DND-41 (cell line): ENCODE results near the gene AFF2.

Source experiments
- EZH2 ChIP-seq: IDR thresholded peaks from 3 replicates; pipeline ENCODE4 v1.6.1; 2012; ENCODE audit warnings: borderline replicate concordance, low read depth, mild to moderate bottlenecking, moderate library complexity, low read length, inconsistent platforms; ENCODE audit not compliant: severe bottlenecking
- TF ChIP-seq, protein P1 (sequence below): IDR thresholded peaks from 2 replicates; pipeline ENCODE4 v1.5.1; 2012; ENCODE audit warnings: borderline replicate concordance, low read length, moderate library complexity, mild to moderate bottlenecking; ENCODE audit not compliant: poor library complexity, severe bottlenecking; ENCODE audit errors: extremely low read depth

DNA sequence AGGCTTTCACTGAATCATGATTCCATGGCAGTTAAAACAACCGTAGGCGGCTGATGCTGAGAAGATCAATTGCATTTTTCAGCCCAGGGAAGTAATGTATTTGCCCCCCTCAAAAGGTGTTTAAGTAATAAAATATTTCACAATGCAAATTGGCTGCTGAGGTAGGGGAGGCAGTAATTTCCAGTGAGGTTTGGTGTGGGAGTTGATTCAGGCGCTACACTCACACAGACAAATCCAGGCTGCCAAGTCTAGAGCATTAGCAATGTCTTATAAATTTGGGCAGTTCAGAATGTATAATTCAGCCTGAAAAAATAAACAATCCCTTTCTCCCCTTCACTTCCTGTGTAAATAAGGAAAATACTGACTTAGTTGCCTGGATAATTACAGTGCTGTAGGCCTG, 543.0 kb downstream of the AFF2 start:
- TF ChIP-seq, protein P1, sequence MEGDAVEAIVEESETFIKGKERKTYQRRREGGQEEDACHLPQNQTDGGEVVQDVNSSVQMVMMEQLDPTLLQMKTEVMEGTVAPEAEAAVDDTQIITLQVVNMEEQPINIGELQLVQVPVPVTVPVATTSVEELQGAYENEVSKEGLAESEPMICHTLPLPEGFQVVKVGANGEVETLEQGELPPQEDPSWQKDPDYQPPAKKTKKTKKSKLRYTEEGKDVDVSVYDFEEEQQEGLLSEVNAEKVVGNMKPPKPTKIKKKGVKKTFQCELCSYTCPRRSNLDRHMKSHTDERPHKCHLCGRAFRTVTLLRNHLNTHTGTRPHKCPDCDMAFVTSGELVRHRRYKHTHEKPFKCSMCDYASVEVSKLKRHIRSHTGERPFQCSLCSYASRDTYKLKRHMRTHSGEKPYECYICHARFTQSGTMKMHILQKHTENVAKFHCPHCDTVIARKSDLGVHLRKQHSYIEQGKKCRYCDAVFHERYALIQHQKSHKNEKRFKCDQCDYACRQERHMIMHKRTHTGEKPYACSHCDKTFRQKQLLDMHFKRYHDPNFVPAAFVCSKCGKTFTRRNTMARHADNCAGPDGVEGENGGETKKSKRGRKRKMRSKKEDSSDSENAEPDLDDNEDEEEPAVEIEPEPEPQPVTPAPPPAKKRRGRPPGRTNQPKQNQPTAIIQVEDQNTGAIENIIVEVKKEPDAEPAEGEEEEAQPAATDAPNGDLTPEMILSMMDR: no peak
- no peak for TF ChIP-seq EZH2
